T-helper 2 cell treated with Interferon-gamma antibody and Interleukin-4, amounts not matched to agents 100 ng/mL and 5 ng/mL, for 36 hours (primary cell): ENCODE data around the gene SFMBT1. TPM values are rescaled to one million over a fixed set of nuclear protein-coding genes. Genes with fewer than 3 reads are reported as not detected.

Source experiments
- intact Hi-C: fragments of 100-400 bp; cut with micrococcal nuclease; formaldehyde crosslinking; loops from one replicate; pipeline ENCODE4 v1.15.1; 2023
- total RNA-seq: library from RNA; stranded (reverse); gene quantifications from 2 replicates; pipeline ENCODE4 v1.2.3, GENCODE V29; 2022

Gene SFMBT1
- total RNA-seq: 24.0 and 26.5 TPM in 2 replicates

DNA sequence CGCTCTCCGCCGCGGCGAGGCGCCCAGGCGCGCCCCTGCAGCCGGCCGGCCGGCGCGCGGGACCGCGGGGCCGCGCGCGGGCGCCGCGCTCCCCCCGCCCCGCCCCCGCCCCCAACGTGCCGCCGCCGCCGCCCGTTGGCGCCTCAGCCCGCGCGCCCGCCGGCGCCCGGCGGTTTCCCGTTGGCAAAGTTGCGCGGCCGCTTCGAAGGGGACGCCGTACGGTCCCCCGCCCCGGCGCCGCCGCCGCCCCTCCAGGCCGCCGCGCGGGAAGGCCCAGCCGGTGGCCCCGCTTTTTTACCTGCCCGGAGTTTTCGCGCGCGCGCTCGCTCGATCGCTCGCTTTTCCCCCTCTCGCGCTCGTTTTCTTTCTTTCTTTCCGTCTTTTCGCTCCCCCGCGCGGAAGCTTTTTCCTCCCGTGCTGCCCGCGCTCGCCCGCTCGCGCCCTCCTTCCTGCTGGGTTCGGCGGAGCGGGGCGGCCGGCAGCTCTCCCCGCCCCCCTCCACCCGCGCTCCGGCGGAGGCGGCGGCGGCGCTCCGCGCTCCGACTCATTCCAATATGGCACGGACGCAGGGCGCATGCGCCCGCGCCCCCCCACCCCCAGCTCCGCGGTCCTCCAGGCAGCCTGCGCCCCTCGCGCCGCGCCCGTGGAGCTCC, at the start of gene SFMBT1:
TSS of gene SFMBT1 (minus strand) at position 556 of the 653 bp plus-strand sequence. CDS start 76,945 bp downstream, outside the sequence.
- intact Hi-C loops: loop anchor here (1.0 to 10.0 kb wide), 6 partner anchors 27 to 511 kb away; partner anchors contain the start of genes NT5DC2, PBRM1, RFT1 and STIMATE

DNA sequence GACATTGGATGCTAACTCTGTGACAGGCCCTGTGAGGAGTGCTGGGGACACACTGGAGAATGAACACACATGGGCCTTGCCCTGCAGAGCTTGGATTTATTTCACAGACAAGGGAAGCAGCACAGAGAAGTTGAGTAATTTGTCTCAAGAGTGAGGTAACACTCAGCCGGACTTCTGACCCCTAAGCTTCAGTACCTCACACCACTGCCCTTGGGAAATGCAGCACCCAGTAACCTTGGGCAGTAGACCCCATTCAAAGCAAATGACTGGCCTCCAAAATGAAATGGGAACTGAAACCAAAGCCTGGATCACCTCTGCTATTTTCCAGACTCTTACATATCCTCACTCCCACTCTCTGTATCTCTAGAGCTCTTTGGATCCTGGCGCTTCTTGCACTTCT, 47.1 kb upstream of the SFMBT1 start:
- intact Hi-C loops: no loop called here

DNA sequence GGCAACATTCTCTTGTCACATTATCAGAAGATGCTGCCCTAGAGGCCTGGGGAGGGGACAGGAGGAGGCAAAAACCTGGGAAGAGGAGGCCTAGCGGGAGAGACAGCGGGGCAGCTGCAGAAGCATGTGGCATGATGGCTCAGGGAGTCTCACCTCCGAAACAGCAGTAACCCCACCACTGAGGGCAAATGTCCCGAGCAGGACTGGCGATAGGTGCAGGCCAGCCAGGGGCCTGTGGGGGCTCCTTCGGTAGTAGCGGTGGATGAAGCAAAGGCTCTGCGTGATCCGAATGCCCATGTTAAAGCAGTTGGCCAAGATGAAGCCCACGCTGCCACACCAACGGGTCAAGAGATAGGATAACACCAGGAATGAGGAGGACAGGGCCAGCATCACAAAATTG, 46.3 kb upstream of the SFMBT1 start:
- intact Hi-C loops: no loop called here

DNA sequence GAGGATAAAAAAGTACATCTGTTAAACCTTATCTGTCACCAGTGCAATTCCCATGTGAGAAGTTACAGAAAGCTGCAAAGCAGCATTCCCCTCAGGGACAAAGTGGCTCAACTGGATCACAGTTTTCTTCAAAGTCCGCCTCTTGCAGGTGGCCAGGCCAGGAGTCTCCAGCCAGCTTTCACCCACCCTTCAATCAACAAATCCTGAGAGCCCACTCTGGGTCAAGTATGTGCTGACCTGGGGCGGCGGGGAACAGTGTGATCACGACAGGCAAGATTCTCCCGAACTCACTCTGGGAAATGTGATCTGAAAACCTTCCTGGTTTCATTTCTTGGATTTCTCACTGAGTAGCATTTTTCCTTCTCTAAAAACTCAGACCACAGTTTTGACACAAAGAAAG, 45.1 kb upstream of the SFMBT1 start:
- intact Hi-C loops: no loop called here

GRCh38 chr3:53089511-53089910, 43.6 kb upstream of the SFMBT1 start:
- intact Hi-C loops: no loop called here

DNA sequence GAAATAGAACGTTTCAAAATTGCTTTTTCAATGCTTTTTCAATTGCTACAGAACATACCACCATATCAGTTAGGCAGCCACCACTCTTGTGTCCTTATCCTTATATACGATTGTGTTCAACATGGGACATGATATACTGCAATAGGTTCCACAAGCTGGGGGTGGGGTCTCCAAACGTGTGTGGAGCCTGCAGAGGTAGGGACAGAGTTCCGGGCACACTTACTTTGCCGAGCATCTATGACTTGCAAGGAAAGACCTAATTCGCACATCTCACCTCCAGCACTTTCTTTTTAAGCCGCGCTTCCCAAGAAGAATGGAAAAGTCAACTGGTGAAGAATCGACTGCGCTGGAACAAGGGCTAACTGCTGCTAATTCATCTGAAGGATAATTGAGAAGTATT, 39.6 kb upstream of the SFMBT1 start:
- intact Hi-C loops: no loop called here

GRCh38 chr3:53084310-53085001, 38.6 kb upstream of the SFMBT1 start:
- intact Hi-C loops: no loop called here

- intact Hi-C loops: no loop called here
These were observed 38.1 kb upstream of the SFMBT1 start for GRCh38 chr3:53083949-53084309.

DNA sequence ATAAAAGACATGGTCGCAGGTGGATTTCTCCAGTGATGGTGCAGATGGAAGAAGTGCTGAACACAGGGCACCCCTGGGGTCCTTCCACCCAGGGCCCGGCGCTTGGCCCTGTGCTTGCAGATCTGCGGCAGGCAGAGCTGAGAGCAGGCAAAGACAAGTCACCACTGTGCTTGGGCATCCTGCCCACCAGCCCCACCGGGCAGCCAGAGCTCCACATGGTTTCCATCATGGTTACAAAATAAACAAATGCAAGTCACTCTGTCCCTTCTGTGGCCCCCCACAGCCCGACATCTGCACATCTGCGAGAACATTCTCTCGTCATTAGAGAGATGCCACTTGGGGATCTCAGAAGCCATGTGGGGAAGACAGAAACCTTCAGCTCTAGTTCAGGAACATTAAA, 37.6 kb upstream of the SFMBT1 start:
- intact Hi-C loops: no loop called here

DNA sequence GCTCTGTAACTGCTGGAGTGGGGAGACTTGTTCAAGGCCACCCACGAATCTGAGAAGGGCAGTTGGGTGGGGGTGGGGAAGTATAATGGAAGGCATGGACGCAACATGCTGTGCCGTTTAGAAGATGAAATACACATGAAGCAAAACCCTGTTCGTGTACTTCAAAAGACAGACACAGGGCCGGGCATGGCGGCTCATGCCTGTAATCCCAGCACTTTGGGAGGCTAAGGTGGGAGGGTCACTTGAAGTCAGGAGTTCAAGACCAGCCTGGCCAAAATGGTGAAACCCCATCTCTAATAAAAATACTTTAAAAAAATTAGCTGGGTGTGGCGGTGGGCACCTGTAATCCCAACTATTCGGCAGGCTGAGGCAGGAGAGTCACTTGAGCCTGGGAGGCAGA, 36.9 kb upstream of the SFMBT1 start:
- intact Hi-C loops: no loop called here

DNA sequence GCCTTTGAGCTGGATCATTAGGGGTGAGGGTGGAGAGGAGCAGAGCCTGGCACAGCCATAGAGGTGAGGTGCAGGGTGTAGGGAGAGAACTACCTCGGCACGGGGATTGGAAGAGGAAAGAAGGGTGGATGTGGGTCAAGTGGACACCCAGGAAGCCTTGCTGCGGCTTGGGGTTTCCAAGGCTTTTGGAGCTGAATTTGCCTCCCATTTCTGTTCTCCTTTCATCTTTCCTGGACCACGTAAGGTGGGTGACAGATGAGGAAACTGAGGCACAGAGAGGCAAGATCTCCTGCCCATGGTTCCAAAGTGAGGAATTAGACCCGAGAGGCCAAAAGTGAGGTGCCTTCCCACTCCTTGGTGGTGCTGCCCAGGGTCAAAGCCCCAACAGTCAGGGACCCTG, 35.4 kb upstream of the SFMBT1 start:
- intact Hi-C loops: no loop called here

DNA sequence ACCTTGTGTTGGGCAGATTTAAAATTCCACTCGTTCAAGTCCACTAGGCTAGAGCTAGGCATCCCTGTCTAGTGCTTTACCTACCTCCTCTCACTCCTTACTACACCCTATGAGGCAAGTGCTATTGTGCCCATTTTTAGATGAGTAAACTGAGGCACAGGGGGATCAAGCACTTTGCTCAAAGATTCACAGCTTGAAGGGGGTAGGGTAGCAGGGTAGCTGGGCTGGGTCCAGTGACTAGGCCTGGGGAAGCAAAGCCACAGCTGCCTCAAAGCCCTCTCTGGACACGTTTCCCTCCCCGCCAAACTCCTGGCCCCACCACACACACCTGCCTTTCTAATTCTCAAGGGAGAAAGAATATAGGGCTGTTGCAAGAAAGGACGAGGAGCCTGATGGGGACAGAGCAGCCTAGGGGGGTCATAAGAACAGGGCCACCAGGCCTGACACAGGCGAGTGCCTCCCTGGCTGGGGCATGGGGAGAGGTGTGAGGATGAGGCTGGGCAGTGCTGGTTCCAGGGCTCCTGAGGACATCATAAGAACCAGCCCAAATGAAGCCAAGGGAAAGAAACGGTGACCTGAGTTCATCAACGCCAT, 34.8 kb upstream of the SFMBT1 start:
- intact Hi-C loops: no loop called here

- intact Hi-C loops: no loop called here
These were observed 34.1 kb upstream of the SFMBT1 start for GRCh38 chr3:53079791-53080555.

DNA sequence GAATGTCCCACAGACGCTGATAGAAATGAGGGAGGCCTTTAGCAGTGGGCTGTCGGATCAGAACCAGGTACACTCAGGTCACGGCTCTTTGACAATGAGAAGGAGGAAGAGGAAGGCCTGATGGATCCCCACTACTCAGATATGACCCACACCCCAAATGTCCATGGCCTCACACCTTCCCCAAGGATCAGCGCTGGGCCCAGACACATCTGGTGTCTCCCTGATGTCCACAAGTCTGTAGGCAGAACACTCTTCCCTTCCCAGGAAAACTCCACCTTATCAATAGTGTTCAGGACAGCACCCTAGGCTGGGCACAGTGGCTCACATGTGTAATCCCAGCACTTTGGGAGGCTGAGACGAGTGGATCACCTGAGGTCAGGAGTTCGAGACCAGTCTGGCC, 33.3 kb upstream of the SFMBT1 start:
- intact Hi-C loops: no loop called here

GRCh38 chr3:53078656-53079055, 32.8 kb upstream of the SFMBT1 start:
- intact Hi-C loops: no loop called here

DNA sequence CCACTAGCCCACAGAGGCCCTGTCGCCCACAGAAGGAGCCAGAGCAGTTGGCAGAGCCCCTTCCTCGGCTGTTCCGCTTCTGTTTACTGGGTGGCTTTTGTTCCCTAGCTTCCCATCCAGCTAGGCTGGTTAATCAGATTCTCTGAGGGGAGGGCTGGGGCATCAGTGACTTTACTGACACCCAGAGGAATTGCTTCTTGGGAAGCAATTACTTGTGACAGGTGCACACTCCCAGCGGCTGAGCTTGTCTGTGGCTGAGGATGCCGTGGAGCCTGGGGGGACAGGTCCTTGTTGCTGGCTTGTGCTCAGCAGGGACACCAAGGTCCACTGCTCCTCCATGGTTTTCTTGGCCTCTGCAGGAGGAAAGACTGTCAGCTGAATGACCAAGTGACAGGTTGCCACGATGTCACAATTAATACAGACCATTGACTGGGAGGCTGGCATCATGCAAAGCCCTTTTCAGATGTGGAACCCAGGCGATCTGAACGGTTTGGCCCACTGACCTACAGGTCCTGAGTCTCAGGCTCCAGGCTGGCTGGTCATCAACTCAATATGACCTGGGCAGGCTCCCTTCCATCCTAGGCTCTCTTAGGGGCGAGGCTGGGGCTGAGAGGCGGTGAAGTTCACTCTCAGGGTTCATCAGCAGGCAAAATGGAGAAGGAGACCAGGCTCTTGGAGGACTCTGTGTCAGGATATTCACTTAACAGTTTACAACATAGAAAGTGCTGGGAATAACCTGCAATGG, 31.8 kb upstream of the SFMBT1 start:
- intact Hi-C loops: no loop called here

GRCh38 chr3:53075743-53076140, 29.9 kb upstream of the SFMBT1 start:
- intact Hi-C loops: no loop called here

- intact Hi-C loops: no loop called here
These were observed 29.2 kb upstream of the SFMBT1 start for GRCh38 chr3:53074761-53075742.

DNA sequence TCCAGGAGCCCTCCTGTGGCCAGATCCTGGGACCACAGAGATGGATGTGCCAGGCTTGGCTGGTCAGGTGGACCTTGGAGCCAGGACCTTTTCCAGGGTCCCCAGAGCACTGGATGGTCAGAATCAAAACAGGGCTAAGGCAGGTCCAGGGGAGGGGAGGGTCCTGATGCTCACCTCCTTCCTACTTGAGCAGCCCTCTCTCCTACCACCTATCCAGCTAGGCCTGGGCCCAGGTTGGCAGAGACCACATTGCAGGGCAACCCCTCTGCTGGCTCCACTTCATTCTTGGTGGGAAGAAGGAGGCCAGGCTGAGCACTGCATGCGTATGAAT, 28.5 kb upstream of the SFMBT1 start:
- intact Hi-C loops: no loop called here
